Tibial nerve (tissue), 4 donors: Measurements from ENCODE around the gene CRAT.

ENCODE experiments used
- CTCF ChIP-seq, 5 experiments: fragments of 200-600 bp in 3 of 5; fragments of 450-650 bp in 2 of 5; sonication (generic) in 3 of 5; IDR thresholded peaks; one replicate each; pipeline ENCODE4 v1.5.1; 2016 to 2019; ENCODE audit warnings: antibody characterized with exemption in 5 of 5, mild to moderate bottlenecking in 3 of 5, moderate library complexity in 2 of 5
- EP300 ChIP-seq, 2 donors: sonication (generic); formaldehyde crosslinking; IDR thresholded peaks; one replicate each; pipeline ENCODE4 v1.6.1; 2017; ENCODE audit warnings: antibody characterized with exemption in 2 of 2, mild to moderate bottlenecking in 1 of 2
- POLR2A ChIP-seq, 2 donors: fragments of 450-650 bp; IDR thresholded peaks; one replicate each; pipeline ENCODE4 v1.6.1; 2017; ENCODE audit warnings: antibody characterized with exemption in 2 of 2, mild to moderate bottlenecking in 2 of 2, moderate library complexity in 2 of 2

DNA sequence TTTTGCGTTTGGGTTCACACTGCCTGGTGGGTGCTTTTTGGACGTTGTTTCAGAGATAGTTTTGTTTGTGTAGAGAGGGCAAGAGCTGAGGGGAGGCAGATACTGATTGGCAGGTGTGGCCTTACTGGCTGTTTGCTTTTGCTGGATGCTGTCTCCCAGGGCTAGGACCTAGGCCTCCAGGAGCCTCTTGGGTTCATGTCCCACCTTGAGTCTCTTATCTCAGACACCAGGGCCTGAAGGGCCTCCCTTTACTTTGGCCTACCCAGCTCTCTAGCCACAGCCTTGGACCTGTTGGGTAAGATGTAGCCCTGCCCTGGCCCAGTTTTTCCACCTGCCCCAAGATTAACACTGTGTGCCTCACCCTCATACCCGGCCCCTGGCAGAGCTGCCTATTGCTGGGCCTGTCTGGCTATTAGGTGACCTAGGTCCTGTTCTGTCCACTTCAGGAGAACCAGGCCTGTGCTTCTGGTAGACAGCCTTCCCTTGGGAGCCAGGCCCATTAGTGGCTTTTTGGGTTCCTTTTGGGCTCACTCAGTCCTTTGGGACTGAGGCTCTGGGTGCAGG is 14.0 kb upstream of the CRAT start:
- no peak for TF ChIP-seq CTCF (IDR thresholded peaks at IDR 0.05)
- TF ChIP-seq EP300 (IDR thresholded peaks at IDR 0.05), result no peak
- no peak for TF ChIP-seq POLR2A (IDR thresholded peaks at IDR 0.05)
